Tibial nerve (tissue), 4 donors: ENCODE measurements around the gene MEA1.

ENCODE experiments used
- EP300 ChIP-seq, 2 donors: sonication (generic); formaldehyde crosslinking; IDR thresholded peaks; one replicate each; pipeline ENCODE4 v1.6.1; 2017; ENCODE audit warnings: antibody characterized with exemption in 2 of 2, mild to moderate bottlenecking in 1 of 2
- POLR2A ChIP-seq, 2 donors: fragments of 450-650 bp; IDR thresholded peaks; one replicate each; pipeline ENCODE4 v1.6.1; 2017; ENCODE audit warnings: antibody characterized with exemption in 2 of 2, mild to moderate bottlenecking in 2 of 2, moderate library complexity in 2 of 2
- TF ChIP-seq, protein P1 (sequence below), 5 experiments: fragments of 200-600 bp in 3 of 5; fragments of 450-650 bp in 2 of 5; sonication (generic) in 3 of 5; IDR thresholded peaks; one replicate each; pipeline ENCODE4 v1.5.1; 2016 to 2019; ENCODE audit warnings: antibody characterized with exemption in 5 of 5, mild to moderate bottlenecking in 3 of 5, moderate library complexity in 2 of 5

DNA sequence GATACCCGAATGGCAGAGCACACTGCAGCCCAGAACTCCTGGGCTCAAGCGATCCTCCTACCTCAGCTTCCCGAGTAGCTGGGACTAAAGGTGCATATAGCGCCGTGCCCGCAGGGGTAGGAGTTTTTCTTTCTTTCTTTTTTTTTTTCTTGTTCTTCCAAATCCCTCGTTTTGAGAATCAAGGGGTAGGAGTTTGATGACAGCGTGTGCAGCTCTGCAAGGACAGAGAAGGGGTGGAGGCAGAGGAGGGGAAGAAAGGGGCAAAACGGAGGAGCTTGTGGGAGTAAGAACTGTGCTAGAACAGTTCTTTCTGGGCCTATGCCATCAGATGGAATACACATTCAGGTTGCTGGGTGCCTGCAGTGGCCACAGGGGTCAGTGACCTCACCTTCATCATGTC is 23.0 kb upstream of the MEA1 start:
- TF ChIP-seq, protein P1, sequence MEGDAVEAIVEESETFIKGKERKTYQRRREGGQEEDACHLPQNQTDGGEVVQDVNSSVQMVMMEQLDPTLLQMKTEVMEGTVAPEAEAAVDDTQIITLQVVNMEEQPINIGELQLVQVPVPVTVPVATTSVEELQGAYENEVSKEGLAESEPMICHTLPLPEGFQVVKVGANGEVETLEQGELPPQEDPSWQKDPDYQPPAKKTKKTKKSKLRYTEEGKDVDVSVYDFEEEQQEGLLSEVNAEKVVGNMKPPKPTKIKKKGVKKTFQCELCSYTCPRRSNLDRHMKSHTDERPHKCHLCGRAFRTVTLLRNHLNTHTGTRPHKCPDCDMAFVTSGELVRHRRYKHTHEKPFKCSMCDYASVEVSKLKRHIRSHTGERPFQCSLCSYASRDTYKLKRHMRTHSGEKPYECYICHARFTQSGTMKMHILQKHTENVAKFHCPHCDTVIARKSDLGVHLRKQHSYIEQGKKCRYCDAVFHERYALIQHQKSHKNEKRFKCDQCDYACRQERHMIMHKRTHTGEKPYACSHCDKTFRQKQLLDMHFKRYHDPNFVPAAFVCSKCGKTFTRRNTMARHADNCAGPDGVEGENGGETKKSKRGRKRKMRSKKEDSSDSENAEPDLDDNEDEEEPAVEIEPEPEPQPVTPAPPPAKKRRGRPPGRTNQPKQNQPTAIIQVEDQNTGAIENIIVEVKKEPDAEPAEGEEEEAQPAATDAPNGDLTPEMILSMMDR (IDR thresholded peaks at IDR 0.05), result no peak
- no peak for TF ChIP-seq POLR2A (IDR thresholded peaks at IDR 0.05)
- TF ChIP-seq EP300 (IDR thresholded peaks at IDR 0.05), result no peak
